Stimulated activated CD4-positive, alpha-beta T cell treated with anti-CD3 and anti-CD28 coated beads, Interleukin-4, amount 100 ng/mL, for 1 hour (primary cell): Measurements from ENCODE around the gene CRHR2.

Experiments used
- DNase-seq: peaks from one replicate; pipeline ENCODE4 v3.0.0-alpha.2; 2020

CRHR2 gene

GRCh38 chr7:30706316-30706715 is 24.1 kb upstream of the CRHR2 start:
- DNase-seq = no peak

- DNase-seq = no peak
Measured at GRCh38 chr7:30705596-30705995, 23.3 kb upstream of the CRHR2 start.

- DNase-seq = no peak
Measured at GRCh38 chr7:30705008-30705407, 22.8 kb upstream of the CRHR2 start.

- DNase-seq = no peak
Measured at GRCh38 chr7:30703756-30704155, 21.5 kb upstream of the CRHR2 start.

- DNase-seq = peak; percentile 7
Measured at GRCh38 chr7:30702200-30702599, 19.9 kb upstream of the CRHR2 start.

- no peak for DNase-seq
Measured at GRCh38 chr7:30700941-30701340, 18.7 kb upstream of the CRHR2 start.

GRCh38 chr7:30699706-30700495 is 17.6 kb upstream of the CRHR2 start:
- DNase-seq = no peak

GRCh38 chr7:30698481-30698880 is 16.2 kb upstream of the CRHR2 start:
- no peak for DNase-seq

- DNase-seq = no peak
Measured at GRCh38 chr7:30697719-30698460, 15.6 kb upstream of the CRHR2 start.

- no peak for DNase-seq
Measured at GRCh38 chr7:30694774-30695721, 12.8 kb upstream of the CRHR2 start.

- DNase-seq = no peak
Measured at GRCh38 chr7:30694218-30694745, 12.0 kb upstream of the CRHR2 start.

- DNase-seq = no peak
Measured at GRCh38 chr7:30692882-30693281, 10.6 kb upstream of the CRHR2 start.

GRCh38 chr7:30692438-30692837 is 10.2 kb upstream of the CRHR2 start:
- DNase-seq = no peak

GRCh38 chr7:30690011-30690410 is 7.8 kb upstream of the CRHR2 start:
- DNase-seq = no peak

GRCh38 chr7:30688718-30689221 is 6.5 kb upstream of the CRHR2 start:
- no peak for DNase-seq

- no peak for DNase-seq
Measured at GRCh38 chr7:30687604-30688003, 5.3 kb upstream of the CRHR2 start.

- no peak for DNase-seq
Measured at GRCh38 chr7:30684351-30684750, 2.1 kb upstream of the CRHR2 start.

GRCh38 chr7:30683816-30684215 is 1.6 kb upstream of the CRHR2 start:
- DNase-seq = no peak

- DNase-seq = no peak
Measured at GRCh38 chr7:30683306-30683705, 1.1 kb upstream of the CRHR2 start.

GRCh38 chr7:30681815-30682211 is 443 bp downstream of the CRHR2 start:
- DNase-seq = peak; percentile 5

- DNase-seq = no peak
Measured at GRCh38 chr7:30681331-30681797, 892 bp downstream of the CRHR2 start.

- DNase-seq = no peak
Measured at GRCh38 chr7:30679664-30680063, 2.6 kb downstream of the CRHR2 start.

GRCh38 chr7:30678805-30679204 is 3.5 kb downstream of the CRHR2 start:
- DNase-seq = no peak
